Stimulated activated effector memory CD8-positive, alpha-beta T cell treated with anti-CD3 and anti-CD28 coated beads, Interleukin-12 subunit alpha, Interleukin-12 subunit beta, amount 100 ng/mL, for 72 hours (primary cell): ENCODE data around the gene TXN.

Experiments
- ATAC-seq: fragments of 150-1000 bp; cut with Tn5 transposase; 2 replicates; pipeline ENCODE4 v1.10.0; 2021
- DNase-seq, 2 donors: peaks; one replicate each; pipeline ENCODE4 v3.0.0; 2021 to 2022; ENCODE audit warnings: low spot score in 2 of 2
- H3K27ac Mint-ChIP-seq: one replicate; pipeline ENCODE4 v1.8.0; 2022; ENCODE audit warnings: mild to moderate bottlenecking, mixed read lengths
- H3K36me3 Mint-ChIP-seq: one replicate; pipeline ENCODE4 v1.8.0; 2022; ENCODE audit warnings: mild to moderate bottlenecking, mixed read lengths
- H3K4me1 Mint-ChIP-seq: one replicate; pipeline ENCODE4 v1.8.0; 2022; ENCODE audit warnings: mixed read lengths
- H3K4me3 Mint-ChIP-seq: one replicate; pipeline ENCODE4 v1.8.0; 2022; ENCODE audit warnings: mild to moderate bottlenecking, mixed read lengths
- H3K9me3 Mint-ChIP-seq: one replicate; pipeline ENCODE4 v1.8.0; 2022; ENCODE audit warnings: mixed read lengths

TXN gene

GRCh38 chr9:110256380-110257096 is at the start of gene TXN:
TSS of gene TXN (minus strand) at chr9:110256507. CDS start at chr9:110256435, 72 bp downstream.
- Mint-ChIP-seq H3K4me1 (peaks cover 60% of the 10 kb centered on the region), H3K9me3 (no peaks in the 10 kb centered on the region), H3K4me3 (peak within 1 kb of the TSS; percentile 83), H3K36me3 (no peaks in the 10 kb centered on the region), H3K27ac (peak within 1 kb of the TSS; percentile 99)
- peak; percentile 84 to 95 for DNase-seq
- peak; percentile 84 for ATAC-seq

- no peaks in the 10 kb centered on the region for H3K9me3 Mint-ChIP-seq
- DNase-seq (no peak), ATAC-seq (no peak)
- H3K27ac Mint-ChIP-seq, result no peak overlapping the region
- no peaks in the 10 kb centered on the region for H3K4me1 Mint-ChIP-seq
- H3K4me3 Mint-ChIP-seq, result no peak overlapping the region
- H3K36me3 Mint-ChIP-seq, result no peaks in the 10 kb centered on the region
Measured at GRCh38 chr9:110303133-110303532, 46.8 kb upstream of the TXN start.

- Mint-ChIP-seq H3K9me3 (no peaks in the 10 kb centered on the region), H3K27ac (no peak overlapping the region), H3K4me3 (no peak overlapping the region), H3K36me3 (no peaks in the 10 kb centered on the region), H3K4me1 (no peaks in the 10 kb centered on the region)
- no peak for DNase-seq
- ATAC-seq, result no peak
Measured at GRCh38 chr9:110298043-110298605, 41.8 kb upstream of the TXN start.

- DNase-seq (no peak), ATAC-seq (no peak)
- Mint-ChIP-seq H3K9me3 (no peaks in the 10 kb centered on the region), H3K27ac (no peak overlapping the region), H3K4me3 (no peak overlapping the region), H3K4me1 (no peaks in the 10 kb centered on the region), H3K36me3 (no peaks in the 10 kb centered on the region)
Measured at GRCh38 chr9:110293248-110293647, 36.9 kb upstream of the TXN start.

GRCh38 chr9:110291921-110292557 is 35.7 kb upstream of the TXN start:
- H3K4me3 Mint-ChIP-seq, result no peak overlapping the region
- H3K36me3 Mint-ChIP-seq, result no peaks in the 10 kb centered on the region
- H3K27ac Mint-ChIP-seq, result no peak overlapping the region
- H3K4me1 Mint-ChIP-seq, result no peaks in the 10 kb centered on the region
- DNase-seq, result no peak
- ATAC-seq, result no peak
- no peaks in the 10 kb centered on the region for H3K9me3 Mint-ChIP-seq

- no peaks in the 10 kb centered on the region for H3K36me3 Mint-ChIP-seq
- no peak overlapping the region for H3K4me3 Mint-ChIP-seq
Measured at GRCh38 chr9:110290001-110290400, 33.7 kb upstream of the TXN start.

GRCh38 chr9:110288503-110288902 is 32.2 kb upstream of the TXN start:
- Mint-ChIP-seq H3K9me3 (no peaks in the 10 kb centered on the region), H3K4me3 (no peak overlapping the region), H3K4me1 (no peaks in the 10 kb centered on the region), H3K36me3 (no peaks in the 10 kb centered on the region), H3K27ac (no peak overlapping the region)
- ATAC-seq (no peak), DNase-seq (no peak)

More at GRCh38 chr9:110290001-110290400, 33.7 kb upstream of the TXN start:
- H3K4me1 Mint-ChIP-seq, result no peaks in the 10 kb centered on the region
- no peaks in the 10 kb centered on the region for H3K9me3 Mint-ChIP-seq
- ATAC-seq, result no peak
- H3K27ac Mint-ChIP-seq, result no peak overlapping the region
- no peak for DNase-seq

- DNase-seq (no peak), ATAC-seq (no peak)
- Mint-ChIP-seq H3K4me3 (no peak overlapping the region), H3K9me3 (no peaks in the 10 kb centered on the region), H3K27ac (no peak overlapping the region), H3K36me3 (no peaks in the 10 kb centered on the region), H3K4me1 (no peaks in the 10 kb centered on the region)
Measured at GRCh38 chr9:110287289-110287680, 31.0 kb upstream of the TXN start.

- no peaks in the 10 kb centered on the region for H3K4me1 Mint-ChIP-seq
- ATAC-seq (no peak), DNase-seq (no peak)
- H3K4me3 Mint-ChIP-seq, result no peak overlapping the region
- H3K9me3 Mint-ChIP-seq, result no peaks in the 10 kb centered on the region
- H3K27ac Mint-ChIP-seq, result no peak overlapping the region
- H3K36me3 Mint-ChIP-seq, result no peaks in the 10 kb centered on the region
Measured at GRCh38 chr9:110284211-110284844, 28.0 kb upstream of the TXN start.

- Mint-ChIP-seq H3K36me3 (no peaks in the 10 kb centered on the region), H3K4me1 (no peaks in the 10 kb centered on the region), H3K4me3 (no peak overlapping the region), H3K9me3 (no peaks in the 10 kb centered on the region), H3K27ac (no peak overlapping the region)
- DNase-seq, result no peak
- no peak for ATAC-seq
Measured at GRCh38 chr9:110283751-110284150, 27.4 kb upstream of the TXN start.

- Mint-ChIP-seq H3K4me3 (no peak overlapping the region), H3K27ac (no peak overlapping the region)
Measured at GRCh38 chr9:110282739-110283081, 26.4 kb upstream of the TXN start.

GRCh38 chr9:110282018-110282738 is 25.9 kb upstream of the TXN start:
- H3K27ac Mint-ChIP-seq, result no peak overlapping the region
- no peak overlapping the region for H3K4me3 Mint-ChIP-seq
- no peaks in the 10 kb centered on the region for H3K9me3 Mint-ChIP-seq
- ATAC-seq (no peak), DNase-seq (no peak)
- H3K4me1 Mint-ChIP-seq, result no peaks in the 10 kb centered on the region
- no peaks in the 10 kb centered on the region for H3K36me3 Mint-ChIP-seq

More at GRCh38 chr9:110282739-110283081, 26.4 kb upstream of the TXN start:
- no peaks in the 10 kb centered on the region for H3K36me3 Mint-ChIP-seq
- H3K9me3 Mint-ChIP-seq, result no peaks in the 10 kb centered on the region
- no peaks in the 10 kb centered on the region for H3K4me1 Mint-ChIP-seq
- DNase-seq (no peak), ATAC-seq (no peak)

- DNase-seq (no peak), ATAC-seq (no peak)
- H3K4me3 Mint-ChIP-seq, result no peak overlapping the region
- H3K27ac Mint-ChIP-seq, result no peak overlapping the region
- no peaks in the 10 kb centered on the region for H3K4me1 Mint-ChIP-seq
- H3K36me3 Mint-ChIP-seq, result no peaks in the 10 kb centered on the region
- no peaks in the 10 kb centered on the region for H3K9me3 Mint-ChIP-seq
Measured at GRCh38 chr9:110278080-110278707, 21.9 kb upstream of the TXN start.

- H3K9me3 Mint-ChIP-seq, result no peaks in the 10 kb centered on the region
- DNase-seq (no peak), ATAC-seq (no peak)
- no peak overlapping the region for H3K27ac Mint-ChIP-seq
- H3K4me3 Mint-ChIP-seq, result no peak overlapping the region
- H3K4me1 Mint-ChIP-seq, result no peaks in the 10 kb centered on the region
- no peaks in the 10 kb centered on the region for H3K36me3 Mint-ChIP-seq
Measured at GRCh38 chr9:110276781-110277180, 20.5 kb upstream of the TXN start.
